Natural killer cell (primary cell): ENCODE results near the gene DDIT4. TPM values are rescaled to one million over a fixed set of nuclear protein-coding genes. Genes with fewer than 3 reads are reported as not detected.
A peak's percentile ranks its signal among the peaks of the same experiment; 100 is the strongest.

Source experiments
- ATAC-seq, 3 donors: fragments of 150-1000 bp in 2 of 3; fragments of 200-7000 bp in 1 of 3; cut with Tn5 transposase; 1 replicate in 1 of 3; 2 replicates in 2 of 3; pipeline ENCODE4 v1.10.0; 2021; ENCODE audit warnings: mild to moderate bottlenecking in 2 of 3, moderate library complexity in 2 of 3
- DNase-seq, 2 donors: peaks; one replicate each; pipeline versions ENCODE4 v3.0.0 to v3.0.0-alpha.2; 2013 to 2021; ENCODE audit warnings: mixed read lengths in 1 of 2
- H3K27ac ChIP-seq: one replicate; pipeline ENCODE4 v1.5.1; 2013; ENCODE audit warnings: mild to moderate bottlenecking, low read length
- H3K27me3 ChIP-seq: one replicate; pipeline ENCODE4 v1.6.1; 2013; ENCODE audit warnings: low read length; ENCODE audit not compliant: control insufficient read depth, insufficient read depth
- H3K36me3 ChIP-seq: one replicate; pipeline ENCODE4 v1.6.1; 2013; ENCODE audit warnings: low read length; ENCODE audit not compliant: control insufficient read depth, insufficient read depth
- H3K4me1 ChIP-seq: one replicate; pipeline ENCODE4 v1.6.1; 2013; ENCODE audit warnings: low read length; ENCODE audit not compliant: control insufficient read depth, insufficient read depth
- H3K4me3 ChIP-seq: one replicate; pipeline ENCODE4 v1.5.1; 2013; ENCODE audit warnings: low read length
- H3K9me3 ChIP-seq: one replicate; pipeline ENCODE4 v1.6.1; 2013; ENCODE audit warnings: low read length; ENCODE audit not compliant: control insufficient read depth, insufficient read depth
- H3K27ac Mint-ChIP-seq, 2 donors: one replicate each; pipeline ENCODE4 v1.8.0; 2022; ENCODE audit warnings: mild to moderate bottlenecking in 2 of 2, mixed read lengths in 2 of 2, moderate library complexity in 1 of 2
- H3K27me3 Mint-ChIP-seq, 2 donors: one replicate each; pipeline ENCODE4 v1.8.0; 2022; ENCODE audit warnings: low read depth in 2 of 2, mixed read lengths in 2 of 2
- H3K36me3 Mint-ChIP-seq: one replicate; pipeline ENCODE4 v1.8.0; 2022; ENCODE audit warnings: mixed read lengths
- H3K4me1 Mint-ChIP-seq, 2 donors: one replicate each; pipeline ENCODE4 v1.8.0; 2022; ENCODE audit warnings: mixed read lengths in 2 of 2
- H3K4me3 Mint-ChIP-seq: one replicate; pipeline ENCODE4 v1.8.0; 2022; ENCODE audit warnings: mild to moderate bottlenecking, moderate library complexity, mixed read lengths
- H3K9me3 Mint-ChIP-seq, 2 donors: one replicate each; pipeline ENCODE4 v1.8.0; 2022; ENCODE audit warnings: mixed read lengths in 2 of 2
- WGBS: methylation state at CpG from one replicate; pipeline ENCODE4 v1.1.7; 2013; ENCODE audit warnings: missing lambda C conversion rate; ENCODE audit not compliant: insufficient coverage; 5-methylcytosine and 5-hydroxymethylcytosine counted together
- intact Hi-C: fragments of 100-400 bp; cut with micrococcal nuclease; formaldehyde crosslinking; loops from one replicate; pipeline ENCODE4 v1.14.2; 2022
- total RNA-seq, 4 donors: library from RNA; stranded (reverse); fragments of 120-200 nt in 1 of 4; gene quantifications; one replicate each; pipeline versions ENCODE4 v1.2.3 to v1.2.4, GENCODE V29; 2013 to 2022
- TF ChIP-seq, protein P1 (sequence below): fragments of 200-600 bp; IDR thresholded peaks from one replicate; pipeline ENCODE4 v1.8.0; 2022; ENCODE audit warnings: antibody characterized with exemption

The DDIT4 gene
- total RNA-seq, 3 donors from 2014 or later (not counting 1 experiment from before 2014, with no cell fraction given): 174 to 232 (median 200) TPM

DNA sequence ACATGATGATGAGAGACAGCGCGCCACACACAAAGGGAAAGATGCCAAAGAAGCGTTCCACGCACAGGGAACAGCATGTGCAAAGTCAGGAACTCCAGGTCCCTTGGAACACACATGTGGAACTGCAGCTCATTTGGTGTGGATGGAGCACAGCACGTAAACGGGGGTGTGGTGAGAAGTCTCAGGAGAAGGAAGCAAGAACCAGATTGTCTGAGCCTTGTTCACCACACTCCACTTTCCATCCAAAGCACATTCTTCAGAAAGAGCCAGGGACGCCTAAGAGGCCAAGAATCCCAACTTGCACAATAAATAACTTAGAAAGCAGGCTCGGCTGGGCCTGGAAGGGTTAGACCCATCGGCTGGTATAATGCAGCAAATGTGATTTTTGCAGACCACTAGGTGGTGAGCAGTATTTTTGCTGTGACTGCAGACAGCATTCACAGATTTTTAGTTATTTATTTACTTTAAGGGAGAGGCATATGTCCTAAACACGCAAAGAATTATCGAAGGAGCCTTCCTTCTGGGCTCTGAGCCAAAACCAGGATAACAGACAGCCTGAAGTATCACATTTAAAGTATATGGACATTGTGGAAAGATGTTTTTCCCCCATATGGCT lies 29.8 kb upstream of the DDIT4 start:
- 83% methylated on average over 8 of the region's 11 CpGs for WGBS
- H3K27me3 ChIP-seq: no peaks in the 10 kb centered on the region
- H3K27ac ChIP-seq: peak overlapping the region; percentile 14
- Mint-ChIP-seq H3K9me3 (no peaks in the 10 kb centered on the region), H3K27me3 (no peaks in the 10 kb centered on the region), H3K4me3 (peak overlapping the region; percentile 29), H3K4me1 (peaks cover 49 to 79% of the 10 kb centered on the region in 2 donors), H3K27ac (peak overlapping the region; percentile 81 to 85), H3K36me3 (no peaks in the 10 kb centered on the region)
- H3K4me1 ChIP-seq: peaks cover 59% of the 10 kb centered on the region
- no peaks in the 10 kb centered on the region for H3K9me3 ChIP-seq
- ATAC-seq: no peak
- intact Hi-C loops: no loop called here
- TF ChIP-seq, protein P1, sequence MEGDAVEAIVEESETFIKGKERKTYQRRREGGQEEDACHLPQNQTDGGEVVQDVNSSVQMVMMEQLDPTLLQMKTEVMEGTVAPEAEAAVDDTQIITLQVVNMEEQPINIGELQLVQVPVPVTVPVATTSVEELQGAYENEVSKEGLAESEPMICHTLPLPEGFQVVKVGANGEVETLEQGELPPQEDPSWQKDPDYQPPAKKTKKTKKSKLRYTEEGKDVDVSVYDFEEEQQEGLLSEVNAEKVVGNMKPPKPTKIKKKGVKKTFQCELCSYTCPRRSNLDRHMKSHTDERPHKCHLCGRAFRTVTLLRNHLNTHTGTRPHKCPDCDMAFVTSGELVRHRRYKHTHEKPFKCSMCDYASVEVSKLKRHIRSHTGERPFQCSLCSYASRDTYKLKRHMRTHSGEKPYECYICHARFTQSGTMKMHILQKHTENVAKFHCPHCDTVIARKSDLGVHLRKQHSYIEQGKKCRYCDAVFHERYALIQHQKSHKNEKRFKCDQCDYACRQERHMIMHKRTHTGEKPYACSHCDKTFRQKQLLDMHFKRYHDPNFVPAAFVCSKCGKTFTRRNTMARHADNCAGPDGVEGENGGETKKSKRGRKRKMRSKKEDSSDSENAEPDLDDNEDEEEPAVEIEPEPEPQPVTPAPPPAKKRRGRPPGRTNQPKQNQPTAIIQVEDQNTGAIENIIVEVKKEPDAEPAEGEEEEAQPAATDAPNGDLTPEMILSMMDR: peak; percentile 26
- DNase-seq: peak in 1 of 2 donors; percentile 37
- H3K36me3 ChIP-seq: no peaks in the 10 kb centered on the region
- no peak overlapping the region for H3K4me3 ChIP-seq

- Mint-ChIP-seq H3K27ac (peak overlapping the region; percentile 81 to 85), H3K36me3 (no peaks in the 10 kb centered on the region), H3K9me3 (no peaks in the 10 kb centered on the region), H3K4me1 (peaks cover 51 to 80% of the 10 kb centered on the region in 2 donors), H3K4me3 (peak overlapping the region; percentile 29), H3K27me3 (no peaks in the 10 kb centered on the region)
- peak overlapping the region; percentile 14 for H3K27ac ChIP-seq
- H3K4me3 ChIP-seq: no peak overlapping the region
- intact Hi-C loops: no loop called here
- TF ChIP-seq, protein P1: no peak
- H3K27me3 ChIP-seq: no peaks in the 10 kb centered on the region
- peaks cover 65% of the 10 kb centered on the region for H3K4me1 ChIP-seq
- no peak for DNase-seq
- WGBS: 79% methylated on average over 5 of the region's 5 CpGs
- no peaks in the 10 kb centered on the region for H3K36me3 ChIP-seq
- H3K9me3 ChIP-seq: no peaks in the 10 kb centered on the region
- ATAC-seq: no peak
These were observed 29.1 kb upstream of the DDIT4 start for GRCh38 chr10:72244573-72245038.

- H3K4me3 Mint-ChIP-seq: peak overlapping the region; percentile 59
- H3K4me1 ChIP-seq: peaks cover 79% of the 10 kb centered on the region
- TF ChIP-seq, protein P1: no peak
- ATAC-seq (no peak), DNase-seq (no peak)
- H3K4me3 ChIP-seq: no peak overlapping the region
- no peaks in the 10 kb centered on the region for H3K9me3 ChIP-seq
- peaks cover 61 to 83% of the 10 kb centered on the region in 2 donors for H3K4me1 Mint-ChIP-seq
- WGBS: 20% methylated on average over 3 of the region's 3 CpGs
- H3K27me3 ChIP-seq: no peaks in the 10 kb centered on the region
- no peaks in the 10 kb centered on the region for H3K9me3 Mint-ChIP-seq
- no peaks in the 10 kb centered on the region for H3K27me3 Mint-ChIP-seq
- peak overlapping the region; percentile 46 for H3K27ac ChIP-seq
- intact Hi-C loops: no loop called here
- peak overlapping the region; percentile 81 to 85 for H3K27ac Mint-ChIP-seq
- no peaks in the 10 kb centered on the region for H3K36me3 Mint-ChIP-seq
- H3K36me3 ChIP-seq: no peaks in the 10 kb centered on the region
These were observed 27.7 kb upstream of the DDIT4 start for GRCh38 chr10:72245949-72246525.
